SK-MEL-5 (cell line): ENCODE results near the gene ZNF738. TPM values are rescaled to one million over a fixed set of nuclear protein-coding genes. Genes with fewer than 3 reads are reported as not detected.
"Not testable (repeated sequence)": the region's sequence is repeated elsewhere in the genome, so short reads cannot be mapped to it uniquely, and the experiment has no call there.

Experiments used
- DNase-seq: peaks from one replicate; pipeline ENCODE4 v3.0.0-alpha.2; 2016; ENCODE audit warnings: low read depth, low spot score
- in situ Hi-C: cut with HindIII; loops from 2 replicates; pipeline ENCODE4 v1.10.0; 2016; ENCODE audit warnings: low sequenced_read_pairs, high pct_unique_total_duplicates, low pct_unique_long_range_greater_than_20kb
- polyA plus RNA-seq, 2 experiments: library from polyadenylated mRNA; depleted of rRNA; stranded (reverse); fragments of >200 nt; gene quantifications; 2 replicates each; pipeline ENCODE4 v1.2.3, GENCODE V29; 2015
- total RNA-seq: library from RNA; depleted of rRNA; stranded (reverse); fragments of >200 nt; shearing (Covaris generic); gene quantifications from 2 replicates; pipeline ENCODE4 v1.2.3, GENCODE V29; 2014; rRNA removed

ZNF738 gene
- total RNA-seq = 1.8 and 2.4 TPM in 2 replicates
- 2.6 and 4.1 TPM in 2 replicates for polyA plus RNA-seq (2015; cell fraction: cytosol; rRNA removed)
- 24.2 and 27.4 TPM in 2 replicates for polyA plus RNA-seq (2015; cell fraction: nucleus; rRNA removed)

DNA sequence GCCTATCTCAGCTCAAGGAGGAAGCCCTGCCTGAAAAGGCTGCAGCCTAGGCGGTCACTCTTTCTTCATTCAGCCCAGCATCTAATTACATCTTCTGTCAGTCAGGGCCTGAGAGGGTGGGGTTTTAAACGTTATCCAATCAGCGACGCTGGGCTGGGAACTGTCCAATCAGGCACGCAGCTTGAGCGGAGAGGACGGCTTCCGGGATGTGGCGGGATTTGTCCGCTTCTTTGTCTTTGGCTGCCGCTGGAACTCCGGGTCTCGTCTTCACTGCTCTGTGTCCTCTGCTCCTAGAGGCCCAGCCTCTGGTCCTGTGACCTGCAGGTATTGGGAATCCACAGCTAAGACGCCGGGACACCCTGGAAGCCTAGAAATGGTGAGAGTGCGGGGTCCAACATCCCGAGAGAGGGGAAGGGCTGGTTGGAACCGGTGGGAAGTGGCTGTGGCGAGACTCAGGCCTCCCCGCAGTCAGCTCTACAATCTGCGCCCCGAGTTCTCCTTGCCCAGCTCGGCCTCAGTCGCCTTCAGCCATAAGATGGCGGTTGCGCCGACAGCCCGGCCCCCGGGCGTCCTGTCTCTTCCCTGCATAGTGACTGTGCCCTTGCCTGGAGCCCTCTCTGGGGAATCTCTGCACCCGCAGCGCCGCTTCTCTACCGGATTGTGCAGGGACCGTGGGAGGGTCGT, at the start of gene ZNF738:
TSS of gene ZNF738 (plus strand) at position 233 of the 684 bp plus-strand sequence. CDS start at position 374, 141 bp downstream.
- in situ Hi-C loops = no loop called here
- DNase-seq = peak; percentile 92

DNA sequence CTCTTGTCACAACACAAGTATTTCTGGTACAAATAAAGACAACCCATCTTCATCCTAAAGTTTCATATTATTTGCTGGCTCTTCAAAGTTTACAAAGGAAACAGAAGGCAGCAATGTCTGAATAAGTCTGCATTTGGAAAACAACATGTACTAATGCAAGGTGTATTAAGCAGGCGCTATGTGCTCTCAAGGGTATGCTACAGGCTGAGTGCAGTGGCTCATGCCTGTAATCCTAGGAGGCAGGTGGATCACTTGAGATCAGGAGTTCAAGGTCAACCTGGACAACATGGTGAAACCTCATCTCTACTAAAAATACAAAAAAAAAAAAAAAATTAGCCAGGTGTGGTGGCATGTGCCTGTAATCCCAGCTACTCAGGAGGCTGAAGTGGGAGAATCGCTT, 46.0 kb upstream of the ZNF738 start:
- DNase-seq, in situ Hi-C loops: not testable (repeated sequence)

GRCh38 chr19:21314676-21315075, 44.1 kb upstream of the ZNF738 start:
- no peak for DNase-seq
- in situ Hi-C loops = no loop called here

DNA sequence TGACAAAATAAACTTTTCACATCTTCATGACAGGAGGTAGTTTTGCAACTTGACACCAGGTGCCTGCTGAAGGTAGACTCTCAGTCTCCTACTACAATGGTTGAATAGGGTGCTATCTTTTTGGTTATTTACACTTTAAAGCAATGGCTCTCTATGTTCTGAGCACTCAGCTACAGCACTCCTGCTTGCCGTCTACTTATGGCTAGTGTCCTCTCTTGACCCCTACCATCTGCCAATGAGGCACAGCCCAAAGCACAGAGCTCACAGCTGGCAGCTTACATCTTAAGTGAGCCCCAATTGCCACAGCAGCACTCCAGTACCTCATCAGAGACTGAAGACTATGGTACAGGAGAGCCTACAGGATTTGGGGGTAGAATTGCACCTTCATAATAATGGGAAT, 41.0 kb upstream of the ZNF738 start:
- in situ Hi-C loops = no loop called here
- DNase-seq = no peak

DNA sequence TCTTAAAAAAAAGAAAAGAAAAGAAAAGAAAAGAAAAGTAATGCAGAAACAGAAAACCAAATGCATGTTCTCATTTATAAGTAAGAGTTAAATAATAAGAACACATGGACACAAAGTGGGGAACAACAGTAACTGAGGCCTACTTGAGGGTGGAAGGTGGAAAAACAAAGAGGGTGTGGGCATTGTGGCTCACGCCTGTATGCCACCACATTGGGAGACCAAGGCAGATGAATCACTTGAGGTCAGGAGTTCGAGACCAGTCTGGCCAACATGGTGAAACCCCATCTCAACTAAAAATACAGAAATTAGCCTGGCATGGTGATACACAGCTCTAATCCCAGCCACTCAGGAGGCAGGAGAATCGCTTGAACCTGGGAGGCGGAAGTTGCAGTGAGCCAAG, 37.7 kb upstream of the ZNF738 start:
- DNase-seq = no peak
- in situ Hi-C loops = no loop called here

DNA sequence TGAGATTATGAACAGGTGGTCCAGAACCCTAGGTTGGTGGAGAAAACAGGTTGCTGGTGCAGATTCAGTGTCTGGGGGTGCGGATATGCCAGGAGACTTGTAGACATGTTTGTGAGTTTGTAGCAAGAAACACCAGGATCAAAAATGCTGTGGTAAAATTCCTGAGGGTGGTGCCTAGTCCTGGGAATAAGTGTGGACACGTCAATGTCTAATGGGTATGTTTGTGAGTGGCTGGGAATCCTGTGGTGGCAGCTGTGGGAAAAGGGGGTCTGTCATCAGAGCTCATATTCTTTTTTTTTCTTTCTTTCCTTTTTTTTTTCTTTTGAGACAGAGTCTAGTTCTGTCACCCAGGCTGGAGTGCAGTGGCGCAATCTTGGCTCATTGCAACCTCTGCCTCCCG, 36.8 kb upstream of the ZNF738 start:
- DNase-seq = no peak
- in situ Hi-C loops = no loop called here

GRCh38 chr19:21322528-21322927, 36.3 kb upstream of the ZNF738 start:
- no peak for DNase-seq
- in situ Hi-C loops = no loop called here

- DNase-seq = no peak
- in situ Hi-C loops = no loop called here
Observed at GRCh38 chr19:21323000-21323399, 35.8 kb upstream of the ZNF738 start.

GRCh38 chr19:21326169-21326568, 32.6 kb upstream of the ZNF738 start:
- in situ Hi-C loops = no loop called here
- DNase-seq = no peak

- no peak for DNase-seq
- in situ Hi-C loops = no loop called here
Observed at GRCh38 chr19:21328406-21328805, 30.4 kb upstream of the ZNF738 start.

GRCh38 chr19:21328885-21329605, 29.8 kb upstream of the ZNF738 start, which contains the start of gene ZNF708:
Gene ZNF708 (minus strand): TSS chr19:21329410. CDS start chr19:21329212, 198 bp downstream.
- DNase-seq = peak; percentile 93
- in situ Hi-C loops = no loop called here

- no peak for DNase-seq
- in situ Hi-C loops = no loop called here
Observed at GRCh38 chr19:21335721-21336120, 23.1 kb upstream of the ZNF738 start.

GRCh38 chr19:21344841-21345240, 14.0 kb upstream of the ZNF738 start:
- DNase-seq, in situ Hi-C loops: not testable (repeated sequence)

- in situ Hi-C loops = no loop called here
- no peak for DNase-seq
Observed at GRCh38 chr19:21352830-21353229, 6.0 kb upstream of the ZNF738 start.

GRCh38 chr19:21362291-21362690, 3.5 kb downstream of the ZNF738 start:
- in situ Hi-C loops = no loop called here
- no peak for DNase-seq

DNA sequence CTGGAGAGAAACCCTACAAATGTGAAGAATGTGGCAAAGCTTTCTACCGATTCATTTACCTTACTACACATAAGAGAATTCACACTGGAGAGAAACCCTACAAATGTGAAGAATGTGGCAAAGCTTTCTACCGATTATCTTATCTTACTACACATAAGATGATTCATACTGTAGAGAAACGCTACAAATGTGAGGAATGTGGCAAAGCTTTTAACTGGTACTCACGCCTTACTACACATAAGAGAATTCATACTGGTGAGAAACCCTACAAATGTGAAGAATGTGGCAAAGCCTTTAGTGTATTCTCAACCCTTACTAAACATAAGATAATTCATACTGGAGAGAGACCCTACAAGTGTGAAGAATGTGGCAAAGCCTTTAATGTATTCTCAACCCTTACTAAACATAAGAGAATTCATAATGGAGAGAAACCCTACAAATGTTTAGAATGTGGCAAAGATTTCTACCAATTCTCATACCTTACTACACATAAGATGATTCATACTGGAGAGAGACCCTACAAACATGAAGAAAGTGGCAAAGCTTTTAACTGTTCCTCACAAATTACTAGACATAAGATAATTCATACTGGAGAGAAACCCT, 25.3 kb downstream of the ZNF738 start:
- DNase-seq = no peak
- in situ Hi-C loops = no loop called here

- DNase-seq = no peak
- in situ Hi-C loops = no loop called here
Observed at GRCh38 chr19:21396121-21396520, 37.3 kb downstream of the ZNF738 start.

GRCh38 chr19:21396893-21397572, 38.2 kb downstream of the ZNF738 start, which contains the start of gene ZNF493:
Gene ZNF493 (plus strand): TSS chr19:21397133. CDS start chr19:21397238, 105 bp downstream.
- DNase-seq = peak; percentile 93
- in situ Hi-C loops = no loop called here
